Measurements from ENCODE around the gene RPL37.

RPL37 gene

GRCh38 chr5:40833712-40834229, 1.3 kb downstream of the RPL37 start:
- DNase-seq (ENCODE audit: low read depth): no peak

DNA sequence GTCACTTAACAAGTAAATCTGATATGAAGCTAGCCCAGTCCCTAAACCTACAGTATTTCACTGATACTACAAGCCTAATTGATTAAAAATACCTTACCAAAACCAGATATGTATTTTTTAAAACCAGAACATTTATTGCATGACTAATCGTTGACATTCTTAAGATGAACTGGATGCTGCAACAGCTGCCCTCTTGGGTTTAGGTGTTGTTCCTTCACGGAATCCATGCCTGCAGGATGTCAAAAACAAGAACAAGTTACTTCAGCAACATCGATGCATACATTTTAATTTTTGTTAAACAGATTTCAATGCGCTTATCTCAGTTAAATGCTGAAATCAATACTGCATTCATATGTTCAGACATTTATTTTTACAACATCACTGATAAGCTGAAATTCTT, 2.7 kb downstream of the RPL37 start:
- peak; percentile 45 for DNase-seq (ENCODE audit: low read depth)

- DNase-seq (ENCODE audit: low read depth): no peak
Measured at GRCh38 chr5:40831346-40832210, 3.4 kb downstream of the RPL37 start.

DNA sequence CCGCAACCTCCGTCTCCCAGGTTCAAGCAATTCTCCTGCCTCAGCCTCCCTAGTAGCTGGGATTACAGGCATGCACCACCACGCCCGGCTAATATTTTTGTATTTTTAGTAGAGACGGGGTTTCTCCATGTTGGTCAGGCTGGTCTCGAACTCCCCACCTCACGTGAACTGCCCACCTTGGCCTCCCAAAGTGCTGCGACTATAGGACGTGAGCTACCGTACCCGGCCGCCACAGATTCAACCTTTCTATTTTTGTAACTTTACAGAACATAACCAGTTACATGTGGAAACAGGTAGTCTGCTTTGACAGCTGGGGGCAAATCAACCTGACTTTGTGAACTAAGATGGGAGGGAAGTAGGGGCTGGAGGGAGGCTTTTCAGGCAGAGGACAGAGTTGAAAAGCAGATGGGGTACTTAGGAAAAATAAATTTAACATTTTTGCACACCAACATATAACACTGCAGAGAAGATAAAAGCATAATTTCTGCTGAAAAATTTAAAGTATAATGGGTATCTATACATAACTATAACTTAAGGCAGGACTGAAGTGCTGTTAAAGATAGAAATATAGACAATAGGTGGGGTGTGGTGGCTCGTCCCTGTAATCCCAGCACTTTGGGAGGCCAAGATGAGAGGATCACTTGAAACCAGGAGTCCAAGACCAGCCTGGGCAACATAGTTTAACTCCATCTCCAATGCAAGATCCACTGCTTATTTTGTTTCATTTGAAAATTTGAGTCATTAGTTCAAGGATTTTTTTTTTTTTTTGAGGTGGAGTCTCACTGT, 5.1 kb downstream of the RPL37 start:
- DNase-seq (ENCODE audit: low read depth): no peak

GRCh38 chr5:40828690-40829661, 6.0 kb downstream of the RPL37 start:
- DNase-seq (ENCODE audit: low read depth): no peak

DNA sequence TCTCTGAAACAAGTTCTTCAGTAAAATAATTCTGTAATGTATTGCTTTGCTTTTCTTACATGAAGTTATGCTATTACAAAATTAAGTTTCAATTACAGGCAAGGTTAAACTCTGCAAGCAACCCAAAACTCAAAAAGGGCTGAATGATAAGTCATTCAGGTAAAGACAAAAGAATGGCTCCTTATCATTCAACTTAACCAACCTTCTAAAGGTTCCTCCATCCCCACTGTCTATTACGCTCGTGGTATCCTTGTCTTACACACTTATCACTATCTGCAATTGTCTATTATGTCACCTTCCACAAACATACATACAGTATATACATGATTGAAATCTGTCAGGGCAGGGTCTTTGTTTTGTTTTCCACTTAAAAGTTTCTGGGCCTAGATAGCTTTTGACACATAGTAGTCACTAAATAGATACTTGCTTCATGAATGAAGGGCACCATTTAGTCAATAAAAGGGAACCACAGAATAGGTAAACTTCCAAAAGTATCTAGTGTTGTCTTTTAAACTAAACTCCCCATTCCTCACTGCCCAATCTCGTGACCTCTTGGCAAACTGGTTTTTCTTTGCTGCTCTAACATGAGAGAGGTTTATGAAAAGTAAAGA, 6.9 kb downstream of the RPL37 start:
- DNase-seq (ENCODE audit: low read depth): no peak

DNA sequence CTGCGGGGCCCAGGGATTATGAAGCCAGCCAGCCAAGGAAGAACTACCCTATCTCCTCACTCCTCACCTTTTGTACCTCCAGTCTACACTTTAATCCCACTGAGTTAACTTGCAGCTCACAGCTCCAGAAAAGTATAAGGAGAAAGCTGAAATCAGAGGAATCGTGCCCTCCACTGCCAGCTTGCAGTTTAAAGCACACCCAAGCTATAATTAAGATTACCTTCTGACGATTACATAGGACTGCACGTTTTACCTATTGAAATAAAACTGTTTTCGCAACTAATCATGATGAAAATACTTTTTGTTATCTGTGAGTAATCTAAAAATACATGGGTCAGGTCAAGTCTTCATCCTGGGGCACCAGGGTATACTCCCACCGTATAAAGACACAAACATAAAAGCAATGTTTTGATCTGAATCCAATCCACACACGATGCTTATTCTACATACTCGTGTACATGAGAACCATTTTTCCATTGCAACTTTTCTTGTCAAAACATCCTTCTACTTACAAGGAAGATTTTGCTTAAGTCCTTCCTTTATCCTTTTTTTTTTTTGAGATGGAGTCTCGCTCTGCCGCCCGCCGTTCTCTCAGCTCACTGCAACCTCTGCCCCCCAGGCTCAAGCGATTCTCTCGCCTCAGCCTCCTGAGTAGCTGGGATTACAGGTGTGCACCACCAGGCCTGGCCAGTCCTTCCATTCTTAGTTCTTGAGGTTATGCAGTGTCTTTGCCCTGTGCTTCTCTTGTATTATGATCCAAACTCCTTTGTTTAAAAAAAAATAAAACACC, 7.6 kb downstream of the RPL37 start:
- no peak for DNase-seq (ENCODE audit: low read depth)

GRCh38 chr5:40826489-40827187, 8.4 kb downstream of the RPL37 start:
- DNase-seq (ENCODE audit: low read depth): no peak

DNA sequence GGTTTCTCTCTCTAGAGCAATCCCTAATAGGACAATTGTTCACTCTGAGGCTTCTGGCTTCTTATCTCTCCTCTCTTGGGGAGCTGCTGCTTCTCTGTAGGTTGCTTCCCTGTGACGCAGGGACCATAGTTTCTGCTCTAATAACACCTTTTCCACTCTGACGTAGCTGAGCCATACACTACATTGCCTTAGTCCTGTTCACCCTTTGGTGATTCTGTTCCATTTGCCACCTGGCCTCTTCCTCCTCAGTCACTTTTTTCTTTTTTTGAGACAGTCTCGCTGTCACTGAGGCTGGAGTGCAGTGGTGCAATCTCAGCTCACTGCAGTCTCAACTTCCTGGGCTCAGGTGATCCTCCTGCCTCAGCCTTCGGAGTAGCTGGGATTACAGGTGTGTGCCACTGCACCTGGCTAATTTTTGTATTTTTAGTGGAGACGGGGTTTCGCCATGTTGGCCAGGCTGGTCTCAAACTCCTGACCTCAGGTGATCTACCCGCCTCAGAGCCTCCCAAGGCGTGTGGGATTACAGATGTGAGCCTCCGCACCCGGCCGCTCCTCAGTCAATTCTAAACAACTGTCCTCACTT, 9.5 kb downstream of the RPL37 start:
- DNase-seq (ENCODE audit: low read depth): peak; percentile 50

- no peak for DNase-seq (ENCODE audit: low read depth)
Measured at GRCh38 chr5:40823459-40823858, 11.6 kb downstream of the RPL37 start.

DNA sequence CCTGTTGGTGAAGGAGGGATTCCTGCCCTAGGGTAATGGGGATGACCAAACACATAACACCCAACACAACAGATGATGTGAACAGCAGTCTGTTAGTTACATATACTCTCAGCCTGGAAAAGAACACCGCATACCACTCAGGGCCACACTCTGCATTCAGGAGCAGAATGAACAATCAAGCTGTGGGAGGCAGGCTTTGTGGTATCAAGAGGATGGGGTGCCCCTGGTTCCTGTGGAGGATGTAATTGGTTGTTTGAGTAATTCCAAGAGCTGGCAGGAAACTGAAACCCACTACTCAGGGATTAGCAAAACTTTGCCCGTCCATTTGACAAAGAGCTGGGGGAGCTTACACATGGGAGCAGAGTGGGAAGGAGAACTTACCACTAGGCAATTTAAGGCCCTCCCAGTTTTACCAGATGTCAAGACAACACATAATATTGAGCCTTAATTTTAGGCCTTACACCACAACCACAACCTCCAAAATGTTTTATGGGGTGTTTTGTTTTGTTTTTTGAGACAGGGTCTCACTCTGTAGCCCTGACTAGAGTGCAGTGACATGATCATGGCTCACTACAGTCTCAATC, 21.2 kb downstream of the RPL37 start:
- no peak for DNase-seq (ENCODE audit: low read depth)

GRCh38 chr5:40812125-40812524, 22.9 kb downstream of the RPL37 start:
- no peak for DNase-seq (ENCODE audit: low read depth)

GRCh38 chr5:40801771-40802562, 33.1 kb downstream of the RPL37 start:
- no peak for DNase-seq (ENCODE audit: low read depth)

DNA sequence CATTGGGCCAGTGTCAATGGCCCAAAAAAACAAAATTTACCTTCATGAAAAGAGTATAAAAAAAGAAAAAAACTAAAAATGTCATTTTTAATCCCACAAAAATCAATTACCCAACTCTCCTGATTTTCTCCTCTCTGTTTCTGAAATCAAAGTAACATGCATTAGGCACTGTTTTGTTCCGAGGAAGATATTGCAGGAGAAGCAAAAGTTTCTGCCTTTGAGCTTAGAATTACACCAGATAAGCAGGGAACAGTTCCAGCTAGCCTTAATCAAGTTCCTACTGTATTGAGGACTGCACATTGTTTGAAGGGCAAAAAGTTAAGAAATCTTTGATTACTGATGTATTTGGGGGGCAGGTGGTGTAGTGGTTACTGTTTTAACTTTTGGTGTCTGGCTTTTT, 35.8 kb downstream of the RPL37 start:
- DNase-seq (ENCODE audit: low read depth): peak; percentile 30

- DNase-seq (ENCODE audit: low read depth): peak; percentile 83
Measured at GRCh38 chr5:40798801-40799210, 36.2 kb downstream of the RPL37 start.

DNA sequence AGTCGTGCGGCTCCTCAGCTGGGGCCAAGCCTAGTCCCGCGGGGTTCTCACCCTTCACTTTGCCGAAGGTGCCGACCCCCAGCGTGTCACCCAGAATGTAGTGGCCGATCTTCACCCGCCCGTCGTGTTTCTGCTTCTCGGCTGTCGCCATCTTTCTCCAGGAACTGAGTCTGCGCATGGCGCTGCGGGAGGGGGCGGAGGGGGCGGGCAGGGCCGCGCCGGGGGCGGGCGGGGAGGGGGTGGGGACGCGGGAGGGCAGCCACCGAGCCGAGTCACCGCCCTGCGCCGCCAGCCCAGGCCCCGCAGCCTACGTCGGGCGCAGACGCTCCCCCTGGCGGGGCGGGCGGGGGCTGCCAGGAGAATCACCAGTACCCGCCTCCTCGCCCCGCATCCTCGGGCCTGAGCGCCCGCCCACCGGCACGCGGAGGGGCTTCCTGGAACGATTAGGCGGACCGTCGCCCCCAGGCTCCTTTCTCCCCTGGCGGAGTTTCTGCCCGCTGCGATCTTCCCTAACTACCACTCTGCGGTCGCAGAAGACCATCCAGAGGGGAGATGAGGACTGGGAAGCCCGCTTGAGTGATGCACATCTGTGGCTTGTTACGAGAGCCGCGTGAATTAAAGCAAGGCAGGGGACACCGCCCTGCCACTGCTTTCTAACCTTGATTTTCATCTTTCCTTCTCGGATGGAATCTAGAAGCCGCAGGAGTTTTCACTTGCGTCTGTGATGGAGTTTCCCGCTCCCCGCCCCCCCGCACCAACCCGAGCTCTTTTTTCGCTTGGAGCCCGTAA, 36.8 kb downstream of the RPL37 start, which contains the start of gene PRKAA1:
Gene PRKAA1, minus strand, starts transcription at position 363 of the 789 bp plus-strand sequence. Its CDS starts 185 bp downstream, at position 178.
- DNase-seq (ENCODE audit: low read depth): peak; percentile 91

DNA sequence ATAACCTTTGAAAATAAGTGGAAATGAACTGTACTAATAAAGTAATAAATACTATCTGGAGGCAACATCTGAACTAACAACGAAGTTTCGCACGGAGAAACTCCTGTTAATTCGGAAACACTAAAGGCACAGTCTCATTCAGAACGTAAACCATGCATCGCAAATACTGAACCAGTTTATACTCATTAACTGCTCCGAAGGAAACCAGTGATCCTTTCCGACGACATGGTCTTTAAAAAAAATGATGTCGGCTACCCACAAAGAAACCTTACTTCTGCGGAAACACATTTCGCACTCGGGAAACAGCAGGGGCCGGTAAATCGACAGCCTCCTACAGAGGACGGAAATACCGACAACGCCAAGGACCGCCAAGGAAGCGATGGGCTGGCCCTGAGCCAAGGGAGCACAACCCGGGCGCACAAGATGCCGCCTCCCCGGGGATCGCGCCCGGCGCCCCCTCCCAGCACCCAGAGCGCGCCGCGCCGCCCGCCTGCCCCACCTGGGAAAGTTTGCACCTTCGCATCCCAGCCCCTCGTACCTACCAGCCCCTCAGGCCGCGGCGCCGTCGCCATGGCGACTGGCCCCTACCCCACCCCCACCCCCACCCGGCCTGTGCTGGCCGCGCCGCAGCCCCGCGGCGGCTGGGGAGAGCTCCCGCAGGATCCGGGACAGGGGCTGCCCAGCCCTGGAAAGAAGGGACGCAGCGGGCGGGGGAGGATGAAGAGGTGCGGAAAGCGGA, 37.6 kb downstream of the RPL37 start:
- peak; percentile 87 for DNase-seq (ENCODE audit: low read depth)
